D721Med (cell line): ENCODE data around the gene ECPAS.
"Not testable (repeated sequence)": the region's sequence is repeated elsewhere in the genome, so short reads cannot be mapped to it uniquely, and the experiment has no call there.

ENCODE experiments used
- DNase-seq: peaks from one replicate; pipeline ENCODE4 v3.0.0; 2011; ENCODE audit warnings: low spot score; ENCODE audit not compliant: insufficient read length
- FAIRE-seq: peaks from 2 replicates; lab custom pipeline; 2011; peaks lifted over from hg19 to GRCh38; lab: Jason Lieb, UNC
- TF ChIP-seq, protein P1 (sequence below): IDR thresholded peaks from 2 replicates; pipeline ENCODE4 v1.5.1; 2012; ENCODE audit warnings: mild to moderate bottlenecking, control low read depth; ENCODE audit not compliant: insufficient read depth; ENCODE audit errors: missing control alignments

Gene ECPAS

DNA sequence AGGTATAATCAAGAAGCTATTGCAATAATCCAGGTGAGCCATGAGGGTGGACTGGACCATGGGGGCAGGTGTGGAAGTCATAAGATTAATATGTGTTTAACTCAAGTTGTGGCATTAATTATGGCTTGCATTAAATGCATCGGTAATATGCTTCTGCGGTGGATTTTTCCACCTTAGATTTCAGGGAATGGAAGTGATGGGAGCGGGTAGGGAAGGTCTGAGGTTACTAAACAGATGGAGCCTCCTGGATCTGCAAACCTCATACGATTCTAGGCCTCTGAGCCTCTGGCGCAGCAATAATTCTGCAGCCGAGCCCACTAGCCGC is 40.5 kb upstream of the ECPAS start:
- TF ChIP-seq, protein P1, sequence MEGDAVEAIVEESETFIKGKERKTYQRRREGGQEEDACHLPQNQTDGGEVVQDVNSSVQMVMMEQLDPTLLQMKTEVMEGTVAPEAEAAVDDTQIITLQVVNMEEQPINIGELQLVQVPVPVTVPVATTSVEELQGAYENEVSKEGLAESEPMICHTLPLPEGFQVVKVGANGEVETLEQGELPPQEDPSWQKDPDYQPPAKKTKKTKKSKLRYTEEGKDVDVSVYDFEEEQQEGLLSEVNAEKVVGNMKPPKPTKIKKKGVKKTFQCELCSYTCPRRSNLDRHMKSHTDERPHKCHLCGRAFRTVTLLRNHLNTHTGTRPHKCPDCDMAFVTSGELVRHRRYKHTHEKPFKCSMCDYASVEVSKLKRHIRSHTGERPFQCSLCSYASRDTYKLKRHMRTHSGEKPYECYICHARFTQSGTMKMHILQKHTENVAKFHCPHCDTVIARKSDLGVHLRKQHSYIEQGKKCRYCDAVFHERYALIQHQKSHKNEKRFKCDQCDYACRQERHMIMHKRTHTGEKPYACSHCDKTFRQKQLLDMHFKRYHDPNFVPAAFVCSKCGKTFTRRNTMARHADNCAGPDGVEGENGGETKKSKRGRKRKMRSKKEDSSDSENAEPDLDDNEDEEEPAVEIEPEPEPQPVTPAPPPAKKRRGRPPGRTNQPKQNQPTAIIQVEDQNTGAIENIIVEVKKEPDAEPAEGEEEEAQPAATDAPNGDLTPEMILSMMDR, result no peak
- FAIRE-seq (no peak), DNase-seq (no peak)

DNA sequence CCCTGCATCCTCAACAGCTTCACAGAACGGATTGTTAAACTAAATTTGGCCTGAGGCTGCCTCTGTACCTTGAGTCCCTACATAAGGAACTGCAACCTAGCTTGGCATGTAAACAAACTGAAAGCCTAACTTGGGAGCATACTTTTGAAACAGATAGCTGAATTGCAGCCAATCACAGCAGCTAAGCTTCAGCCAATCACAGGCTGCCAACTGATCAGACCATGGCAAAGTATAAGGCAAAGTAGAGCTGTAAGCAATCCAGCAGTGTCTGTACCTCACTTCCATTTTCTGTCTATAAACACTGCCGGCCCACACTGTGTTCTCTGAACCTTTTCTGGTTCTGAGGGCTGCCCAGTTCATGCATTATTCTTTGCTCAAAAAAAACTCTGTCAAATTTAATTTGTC is 31.9 kb upstream of the ECPAS start:
- TF ChIP-seq, protein P1, result no peak
- FAIRE-seq (no peak), DNase-seq (no peak)

DNA sequence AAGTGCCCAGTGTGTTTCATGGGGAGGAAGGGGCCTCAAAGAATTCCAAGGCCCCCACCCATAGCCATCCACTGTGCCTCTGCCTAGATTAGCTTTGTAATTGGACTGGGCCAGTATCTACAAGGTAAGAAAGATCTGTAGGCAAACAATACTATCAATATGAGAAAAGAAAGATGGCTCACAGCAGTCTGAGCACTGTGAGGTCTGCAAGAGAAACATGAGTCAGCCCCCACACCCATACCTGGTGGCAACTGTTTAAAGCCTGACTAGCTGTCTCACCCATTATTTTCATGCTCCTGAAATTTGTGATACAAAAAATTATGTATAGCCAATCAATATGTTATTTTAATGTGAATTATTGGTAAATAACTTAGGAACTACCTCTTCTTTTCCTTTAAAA is 30.8 kb upstream of the ECPAS start:
- TF ChIP-seq, protein P1, result no peak
- FAIRE-seq, result no peak
- DNase-seq, result no peak

DNA sequence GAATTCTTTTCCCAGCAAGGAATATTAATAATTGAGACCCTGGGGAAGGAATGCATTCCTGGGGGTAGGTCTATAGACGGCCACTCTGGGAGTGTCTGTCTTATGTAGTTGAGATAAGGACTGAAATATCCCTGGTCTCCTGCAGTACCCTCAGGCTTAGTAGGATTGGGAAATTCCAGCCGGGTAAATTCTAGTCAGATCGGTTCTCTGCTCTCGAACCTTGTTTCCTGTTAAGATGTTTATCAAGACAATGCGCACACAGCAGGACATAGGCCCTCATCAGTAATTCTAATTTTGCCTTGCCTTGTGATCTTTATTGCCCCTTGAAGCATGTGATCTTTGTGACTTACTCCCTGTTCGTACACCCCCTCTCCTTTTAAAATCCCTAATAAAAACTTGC is 27.4 kb upstream of the ECPAS start:
- FAIRE-seq, DNase-seq: not testable (repeated sequence)

DNA sequence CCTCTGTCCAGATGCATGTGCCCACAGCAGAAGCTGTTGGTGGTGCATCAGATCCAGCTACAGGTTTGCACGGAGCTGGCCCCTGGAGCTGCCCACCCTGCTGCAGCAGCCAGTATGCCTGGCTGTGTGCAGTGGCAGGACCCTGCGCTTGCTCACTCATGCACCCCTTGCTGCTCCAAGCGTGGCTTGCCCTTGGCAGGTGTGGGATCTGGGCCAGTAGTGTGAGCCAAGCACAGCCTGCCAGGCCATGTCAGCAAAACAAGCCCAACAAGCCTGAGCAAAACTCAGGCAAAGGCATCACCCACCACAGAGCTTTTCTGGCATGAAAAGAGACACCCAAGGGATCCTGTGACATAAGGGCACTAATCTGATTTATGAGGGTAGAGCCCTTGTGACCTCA is 18.3 kb upstream of the ECPAS start:
- TF ChIP-seq, protein P1, result no peak
- DNase-seq (no peak), FAIRE-seq (no peak)

DNA sequence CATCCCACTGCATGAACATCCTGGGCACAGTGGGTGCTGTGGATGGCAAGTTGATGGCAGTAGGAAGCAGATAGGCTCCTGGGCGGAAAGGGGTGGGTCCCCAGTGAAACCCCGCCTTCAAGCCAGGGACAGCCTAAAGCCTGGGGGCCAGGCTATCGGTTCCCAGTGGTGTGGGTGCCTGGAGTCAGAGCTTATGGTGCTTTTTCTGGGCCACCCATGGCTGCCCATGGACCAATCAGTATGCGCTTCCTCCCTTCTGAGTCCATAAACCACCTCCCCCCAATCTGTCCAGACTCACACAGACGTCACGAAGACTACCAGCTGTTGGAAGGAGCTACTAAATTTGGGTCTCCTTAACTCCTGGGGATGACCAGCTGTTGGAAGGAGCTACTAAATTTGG is 17.5 kb upstream of the ECPAS start:
- FAIRE-seq, result no peak
- DNase-seq, result no peak
- TF ChIP-seq, protein P1, result no peak

DNA sequence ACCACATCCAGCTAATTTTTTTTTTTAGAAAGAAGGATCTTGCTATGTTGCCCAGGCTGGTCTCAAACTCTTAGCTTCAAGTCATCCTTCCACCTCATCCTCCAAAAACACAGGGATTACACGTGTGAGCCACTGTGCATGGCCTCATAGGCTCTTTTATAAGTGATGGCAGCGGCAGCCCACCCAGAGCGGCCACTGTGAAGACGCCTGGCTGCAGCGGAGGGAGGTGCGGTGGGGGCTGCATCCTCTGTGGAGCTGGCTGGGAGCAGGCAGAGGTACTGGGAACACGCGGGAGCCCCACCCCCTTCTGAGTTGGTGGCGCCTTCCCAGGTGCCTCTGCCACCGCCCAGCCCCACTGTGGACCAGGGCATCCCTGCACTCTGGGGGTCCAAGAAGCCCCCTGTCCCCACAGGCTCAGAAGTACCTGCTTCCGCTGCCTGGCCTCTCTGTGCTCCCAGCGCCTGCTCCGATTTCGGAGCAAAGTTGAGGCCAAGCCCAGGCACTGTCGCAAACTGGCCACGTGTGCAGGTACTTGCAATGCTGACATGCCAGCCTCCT is 16.9 kb upstream of the ECPAS start:
- TF ChIP-seq, protein P1, result no peak
- DNase-seq (no peak), FAIRE-seq (no peak)

DNA sequence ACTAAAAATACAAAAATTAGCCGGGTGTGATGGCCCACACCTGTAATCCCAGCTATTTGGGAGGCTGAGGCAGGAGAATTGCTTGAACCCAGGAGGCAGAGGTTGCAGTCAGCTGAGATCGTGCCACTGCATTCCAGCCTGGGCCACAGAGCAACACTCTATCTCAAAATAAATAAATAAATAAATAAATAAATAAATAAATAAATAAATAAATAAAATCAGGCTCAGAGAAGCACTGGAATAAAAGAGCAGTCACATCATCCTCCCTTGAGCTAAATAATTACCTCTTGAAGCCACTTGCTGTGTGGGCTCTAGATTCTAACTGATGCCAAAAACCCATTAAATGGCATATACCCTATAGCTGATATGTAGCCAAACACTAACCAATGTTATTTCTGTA is 13.0 kb upstream of the ECPAS start:
- DNase-seq, FAIRE-seq: not testable (repeated sequence)
